ENCODE data around the gene IPPK. TPM values are rescaled to one million over a fixed set of nuclear protein-coding genes. Genes with fewer than 3 reads are reported as not detected.
"Not testable (repeated sequence)": the region's sequence is repeated elsewhere in the genome, so short reads cannot be mapped to it uniquely, and the experiment has no call there.

IPPK gene
- total and polyA plus RNA-seq, 5 donors from 2014 or later = 3.8 to 9.2 (median 5.5) TPM

DNA sequence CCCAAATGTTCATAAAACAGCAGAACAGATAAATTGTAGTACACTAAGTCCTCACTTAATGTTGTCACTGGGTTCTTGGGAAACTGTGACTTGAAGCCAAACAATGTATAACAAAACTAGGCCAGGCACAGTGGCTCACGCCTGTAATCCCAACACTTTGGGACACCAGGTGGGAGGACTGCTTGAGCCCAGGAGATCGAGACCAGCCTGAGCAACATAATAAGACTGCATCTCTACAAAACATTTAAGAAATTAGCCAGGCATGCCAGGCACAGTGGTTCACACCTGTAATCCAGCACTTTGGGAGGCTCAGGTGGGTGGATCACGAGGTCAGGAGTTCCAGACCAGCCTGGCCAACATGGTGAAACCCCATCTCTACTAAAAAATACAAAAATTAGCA, 46.0 kb downstream of the IPPK start:
- peaks cover 25% of the 10 kb centered on the region for H3K36me3 ChIP-seq (ENCODE audit: control insufficient read depth, insufficient read depth, low read length)
- H3K27ac ChIP-seq (ENCODE audit: insufficient read depth, low read length, poor library complexity, severe bottlenecking); H3K27me3 ChIP-seq (ENCODE audit: control insufficient read depth, insufficient read depth, low read length); H3K4me1 ChIP-seq (ENCODE audit: control insufficient read depth, insufficient read depth, low read length, poor library complexity, severe bottlenecking); H3K4me3 ChIP-seq (ENCODE audit: low read depth, low read length); H3K4me1 Mint-ChIP-seq; ATAC-seq (ENCODE audit: low read depth in 2 of 2); H3K4me3 Mint-ChIP-seq; H3K27me3 Mint-ChIP-seq; H3K9me3 Mint-ChIP-seq; H3K9me3 ChIP-seq (ENCODE audit: control insufficient read depth in 2 of 2, low read length in 2 of 2); DNase-seq: not testable (repeated sequence)
- Mint-ChIP-seq H3K27ac (peak overlapping the region in 2 of 3 donors; percentile 25 to 38), H3K36me3 (peaks cover 34% of the 10 kb centered on the region)

DNA sequence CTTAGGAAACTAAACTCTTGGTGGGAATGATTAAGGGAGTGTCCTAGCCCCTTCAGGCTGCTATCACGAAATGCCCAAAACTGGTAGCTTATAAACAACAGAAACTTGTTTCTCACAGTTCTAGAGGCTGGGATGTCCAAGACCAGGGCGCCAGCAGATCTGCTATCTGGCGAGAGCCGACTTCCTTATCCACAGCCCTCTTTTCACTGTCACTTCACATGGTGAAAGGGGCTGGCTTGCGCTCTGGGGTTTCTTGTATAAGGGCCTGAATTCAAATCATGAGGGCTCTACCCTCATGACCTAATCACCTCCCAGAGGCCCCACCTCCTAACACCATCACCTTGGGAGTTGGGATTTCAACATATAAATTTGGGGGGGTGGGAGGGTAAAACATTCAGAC, 49.1 kb downstream of the IPPK start:
- H3K4me3 Mint-ChIP-seq = no peak overlapping the region
- H3K9me3 Mint-ChIP-seq = no peaks in the 10 kb centered on the region
- no peak overlapping the region for H3K4me3 ChIP-seq (ENCODE audit: low read depth, low read length)
- H3K27me3 Mint-ChIP-seq = no peaks in the 10 kb centered on the region
- no peaks in the 10 kb centered on the region for H3K4me1 ChIP-seq (ENCODE audit: control insufficient read depth, insufficient read depth, low read length, poor library complexity, severe bottlenecking)
- no peak overlapping the region for H3K27ac ChIP-seq (ENCODE audit: insufficient read depth, low read length, poor library complexity, severe bottlenecking)
- H3K27me3 ChIP-seq (ENCODE audit: control insufficient read depth, insufficient read depth, low read length) = no peaks in the 10 kb centered on the region
- H3K36me3 ChIP-seq (ENCODE audit: control insufficient read depth, insufficient read depth, low read length) = peaks cover 46% of the 10 kb centered on the region
- ATAC-seq (ENCODE audit: low read depth in 2 of 2) (no peak), DNase-seq (no peak)
- H3K4me1 Mint-ChIP-seq = no peaks in the 10 kb centered on the region
- H3K27ac Mint-ChIP-seq = no peak overlapping the region
- H3K9me3 ChIP-seq (ENCODE audit: control insufficient read depth in 2 of 2, low read length in 2 of 2) = no peaks in the 10 kb centered on the region
- H3K36me3 Mint-ChIP-seq = peaks cover 39% of the 10 kb centered on the region

DNA sequence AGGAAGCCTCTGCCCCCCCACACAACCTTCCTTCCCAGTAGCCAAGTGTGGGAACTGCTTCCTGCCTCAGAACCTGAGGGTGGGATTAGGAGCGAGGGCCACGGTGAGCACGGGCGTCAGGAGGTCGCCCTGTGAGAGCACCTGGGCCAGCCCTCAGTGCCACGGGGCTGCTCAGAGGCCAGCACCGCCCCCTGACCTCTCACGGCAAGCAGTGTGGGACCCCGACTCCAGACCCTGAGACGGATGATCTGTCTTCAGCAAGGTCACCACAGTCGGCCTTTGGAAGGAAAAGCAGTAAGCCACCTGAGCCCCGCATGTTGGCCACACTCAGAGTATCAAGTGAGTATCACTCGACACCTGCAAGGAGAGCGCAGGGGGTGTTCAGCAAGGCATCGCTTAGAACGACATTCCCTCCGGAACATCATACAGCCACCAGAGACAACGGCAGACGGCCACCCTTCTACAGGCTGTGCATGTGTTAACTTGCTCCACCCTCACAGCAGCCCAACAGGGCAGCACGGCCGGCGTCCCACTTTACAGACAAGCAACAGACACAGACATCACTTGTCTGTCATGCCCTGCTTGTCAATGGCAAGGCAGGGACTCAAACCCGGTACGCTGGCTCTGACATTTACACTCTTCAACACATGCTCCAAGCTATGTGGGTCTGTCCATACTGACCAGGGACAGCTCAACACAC, 50.2 kb downstream of the IPPK start:
- Histone ChIP-seq H3K36me3 (ENCODE audit: control insufficient read depth, insufficient read depth, low read length) (peaks cover 54% of the 10 kb centered on the region), H3K4me3 (ENCODE audit: low read depth, low read length) (no peak overlapping the region), H3K27me3 (ENCODE audit: control insufficient read depth, insufficient read depth, low read length) (no peaks in the 10 kb centered on the region), H3K9me3 (ENCODE audit: control insufficient read depth in 2 of 2, low read length in 2 of 2) (no peaks in the 10 kb centered on the region), H3K4me1 (ENCODE audit: control insufficient read depth, insufficient read depth, low read length, poor library complexity, severe bottlenecking) (no peaks in the 10 kb centered on the region), H3K27ac (ENCODE audit: insufficient read depth, low read length, poor library complexity, severe bottlenecking) (no peak overlapping the region)
- Mint-ChIP-seq H3K27me3 (no peaks in the 10 kb centered on the region), H3K27ac (peak overlapping the region in 2 of 3 donors; percentile 26 to 33), H3K36me3 (peaks cover 39% of the 10 kb centered on the region), H3K4me3 (no peak overlapping the region), H3K4me1 (no peaks in the 10 kb centered on the region), H3K9me3 (no peaks in the 10 kb centered on the region)
- ATAC-seq (ENCODE audit: low read depth in 2 of 2) = no peak
- no peak for DNase-seq

DNA sequence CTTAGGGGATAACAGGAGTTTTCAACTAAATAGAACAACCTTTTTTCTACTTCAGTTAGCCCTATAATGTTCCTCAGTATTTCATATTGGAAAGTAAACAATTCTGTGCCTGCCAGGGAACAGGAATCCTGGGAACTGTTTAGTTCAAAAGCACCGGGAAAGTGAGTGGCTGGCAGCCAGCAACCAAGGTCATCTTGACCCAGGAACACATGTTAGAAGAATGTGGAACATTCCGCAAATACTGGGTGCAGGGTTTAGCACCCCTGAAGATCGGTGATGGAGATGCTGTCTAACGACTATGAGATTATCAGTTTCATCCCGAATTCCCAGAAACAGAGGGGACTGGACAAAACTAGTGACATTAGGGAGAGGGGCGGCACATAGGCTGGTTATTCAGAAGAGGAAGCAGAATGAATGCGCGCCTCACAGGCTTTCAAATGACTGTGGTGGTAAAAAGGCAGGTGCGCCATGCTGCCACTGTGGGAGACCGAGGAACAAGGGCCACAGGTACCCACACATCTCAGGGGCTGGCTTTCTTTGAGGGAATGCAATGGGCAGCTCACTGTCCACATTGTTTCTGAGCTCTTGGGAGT, 51.2 kb downstream of the IPPK start:
- H3K27ac Mint-ChIP-seq = no peak overlapping the region

DNA sequence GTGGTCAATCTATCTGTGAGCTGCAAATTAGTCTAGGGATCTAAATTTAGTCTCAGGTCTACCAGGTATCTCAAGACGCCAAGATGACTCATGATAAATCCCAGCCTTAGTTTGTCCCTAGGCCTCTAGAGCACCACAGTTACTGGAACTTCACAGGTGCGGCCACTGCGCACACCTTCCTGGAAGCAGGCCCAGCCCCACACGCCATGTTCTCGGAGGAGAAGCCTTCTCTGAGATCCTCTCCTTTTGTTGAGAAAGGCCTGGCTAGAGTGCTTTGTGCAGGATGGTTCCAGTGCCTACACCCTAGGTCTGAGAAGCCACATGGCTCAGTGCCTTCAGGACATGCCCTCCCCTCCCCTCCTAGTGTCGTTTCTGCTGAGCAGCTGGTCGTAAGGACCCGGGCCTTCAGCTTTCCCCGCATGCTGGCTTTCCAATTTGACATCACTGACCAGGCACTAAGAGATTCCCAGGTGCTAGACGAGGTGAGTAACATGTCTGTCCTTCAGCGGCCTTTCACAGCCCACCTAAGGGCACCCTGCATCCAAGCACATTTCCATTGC, 51.9 kb downstream of the IPPK start:
- DNase-seq (no peak), ATAC-seq (ENCODE audit: low read depth in 2 of 2) (no peak)
- H3K36me3 Mint-ChIP-seq = peaks cover 35% of the 10 kb centered on the region
- H3K4me1 Mint-ChIP-seq = no peaks in the 10 kb centered on the region
- Histone ChIP-seq H3K4me3 (ENCODE audit: low read depth, low read length) (no peak overlapping the region), H3K9me3 (ENCODE audit: control insufficient read depth in 2 of 2, low read length in 2 of 2) (no peaks in the 10 kb centered on the region), H3K27me3 (ENCODE audit: control insufficient read depth, insufficient read depth, low read length) (no peaks in the 10 kb centered on the region), H3K36me3 (ENCODE audit: control insufficient read depth, insufficient read depth, low read length) (peaks cover 53% of the 10 kb centered on the region), H3K27ac (ENCODE audit: insufficient read depth, low read length, poor library complexity, severe bottlenecking) (no peak overlapping the region), H3K4me1 (ENCODE audit: control insufficient read depth, insufficient read depth, low read length, poor library complexity, severe bottlenecking) (no peaks in the 10 kb centered on the region)
- no peaks in the 10 kb centered on the region for H3K9me3 Mint-ChIP-seq
- no peaks in the 10 kb centered on the region for H3K27me3 Mint-ChIP-seq
- H3K27ac Mint-ChIP-seq = no peak overlapping the region
- H3K4me3 Mint-ChIP-seq = no peak overlapping the region

More for the DNA sequence above, 51.2 kb downstream of the IPPK start:
- no peak overlapping the region for H3K4me3 ChIP-seq (ENCODE audit: low read depth, low read length)
- no peak overlapping the region for H3K27ac ChIP-seq (ENCODE audit: insufficient read depth, low read length, poor library complexity, severe bottlenecking)
- no peaks in the 10 kb centered on the region for H3K27me3 ChIP-seq (ENCODE audit: control insufficient read depth, insufficient read depth, low read length)
- peaks cover 37% of the 10 kb centered on the region for H3K36me3 Mint-ChIP-seq
- H3K27me3 Mint-ChIP-seq = no peaks in the 10 kb centered on the region
- H3K36me3 ChIP-seq (ENCODE audit: control insufficient read depth, insufficient read depth, low read length) = peaks cover 54% of the 10 kb centered on the region
- DNase-seq (no peak), ATAC-seq (ENCODE audit: low read depth in 2 of 2) (no peak)
- H3K9me3 ChIP-seq (ENCODE audit: control insufficient read depth in 2 of 2, low read length in 2 of 2) = no peaks in the 10 kb centered on the region
- no peaks in the 10 kb centered on the region for H3K4me1 ChIP-seq (ENCODE audit: control insufficient read depth, insufficient read depth, low read length, poor library complexity, severe bottlenecking)
- no peak overlapping the region for H3K4me3 Mint-ChIP-seq
- no peaks in the 10 kb centered on the region for H3K9me3 Mint-ChIP-seq
- H3K4me1 Mint-ChIP-seq = no peaks in the 10 kb centered on the region

DNA sequence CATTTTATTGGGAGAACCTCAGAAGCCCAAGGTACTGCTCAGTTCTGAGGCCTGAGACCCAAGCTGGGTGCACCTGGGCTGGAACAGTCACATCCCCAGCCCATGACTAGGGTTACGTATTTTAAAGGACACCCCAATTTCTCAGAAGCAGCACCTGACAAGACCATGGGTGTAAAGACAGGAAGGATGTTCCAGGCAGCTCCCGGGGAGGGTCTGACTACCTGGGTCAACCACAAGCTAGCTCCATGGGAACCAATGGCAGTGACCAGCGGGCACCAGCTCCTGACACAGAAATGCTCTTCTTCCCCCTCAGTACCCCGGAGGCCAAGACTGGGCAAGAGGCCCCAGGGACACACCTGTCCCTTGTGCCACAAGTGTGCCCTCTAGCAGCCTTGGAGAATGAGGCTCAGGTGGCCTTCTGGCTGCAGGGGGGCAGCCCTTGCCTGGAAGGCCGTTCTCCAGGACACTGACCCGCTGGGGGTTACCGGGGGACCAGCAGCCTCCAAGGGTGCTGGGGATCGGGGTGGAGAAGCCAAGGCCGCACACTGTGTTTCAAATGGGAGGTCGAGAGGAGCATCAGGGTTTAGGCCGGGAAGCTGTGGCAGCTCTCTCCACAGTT, 52.6 kb downstream of the IPPK start:
- Histone ChIP-seq H3K27ac (ENCODE audit: insufficient read depth, low read length, poor library complexity, severe bottlenecking) (no peak overlapping the region), H3K27me3 (ENCODE audit: control insufficient read depth, insufficient read depth, low read length) (no peaks in the 10 kb centered on the region), H3K4me3 (ENCODE audit: low read depth, low read length) (no peak overlapping the region), H3K36me3 (ENCODE audit: control insufficient read depth, insufficient read depth, low read length) (peaks cover 55% of the 10 kb centered on the region), H3K9me3 (ENCODE audit: control insufficient read depth in 2 of 2, low read length in 2 of 2) (no peaks in the 10 kb centered on the region), H3K4me1 (ENCODE audit: control insufficient read depth, insufficient read depth, low read length, poor library complexity, severe bottlenecking) (no peaks in the 10 kb centered on the region)
- Mint-ChIP-seq H3K9me3 (no peaks in the 10 kb centered on the region), H3K4me1 (no peaks in the 10 kb centered on the region), H3K27ac (peak overlapping the region in 1 of 3 donors; percentile 36), H3K4me3 (no peak overlapping the region), H3K27me3 (no peaks in the 10 kb centered on the region), H3K36me3 (peaks cover 36% of the 10 kb centered on the region)
- ATAC-seq (ENCODE audit: low read depth in 2 of 2) = no peak
- DNase-seq = no peak

DNA sequence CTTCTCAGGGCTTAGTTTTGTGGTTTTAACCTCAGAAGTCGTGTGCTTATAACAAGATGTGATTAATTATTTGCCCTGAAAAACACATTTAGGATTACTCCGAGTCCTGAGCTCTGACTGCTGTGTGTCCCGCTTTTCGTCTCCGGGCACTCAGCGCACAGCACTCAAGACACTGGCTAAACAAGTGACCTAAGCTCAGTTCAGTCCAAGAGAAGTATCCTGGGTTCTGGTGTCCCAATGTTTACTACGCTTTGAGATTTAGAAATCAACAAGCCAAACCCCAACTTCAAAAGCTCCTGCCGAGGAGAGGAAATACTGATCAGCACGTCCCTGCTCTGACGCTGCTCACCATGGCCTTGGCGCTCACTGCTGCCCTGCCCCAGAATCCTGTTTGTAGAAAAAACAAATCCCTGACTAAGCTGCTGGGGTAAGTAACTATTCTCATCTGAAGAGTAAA, 53.2 kb downstream of the IPPK start:
- no peaks in the 10 kb centered on the region for H3K27me3 Mint-ChIP-seq
- no peaks in the 10 kb centered on the region for H3K27me3 ChIP-seq (ENCODE audit: control insufficient read depth, insufficient read depth, low read length)
- H3K4me1 ChIP-seq (ENCODE audit: control insufficient read depth, insufficient read depth, low read length, poor library complexity, severe bottlenecking) = no peaks in the 10 kb centered on the region
- peaks cover 61% of the 10 kb centered on the region for H3K36me3 ChIP-seq (ENCODE audit: control insufficient read depth, insufficient read depth, low read length)
- H3K27ac Mint-ChIP-seq = no peak overlapping the region
- no peak for DNase-seq
- H3K4me3 ChIP-seq (ENCODE audit: low read depth, low read length) = no peak overlapping the region
- H3K27ac ChIP-seq (ENCODE audit: insufficient read depth, low read length, poor library complexity, severe bottlenecking) = no peak overlapping the region
- ATAC-seq (ENCODE audit: low read depth in 2 of 2) = no peak
- no peaks in the 10 kb centered on the region for H3K9me3 Mint-ChIP-seq
- H3K4me3 Mint-ChIP-seq = no peak overlapping the region
- H3K36me3 Mint-ChIP-seq = peaks cover 39% of the 10 kb centered on the region
- no peaks in the 10 kb centered on the region for H3K4me1 Mint-ChIP-seq
- H3K9me3 ChIP-seq (ENCODE audit: control insufficient read depth in 2 of 2, low read length in 2 of 2) = no peaks in the 10 kb centered on the region
